PC-3 (cell line): Measurements from ENCODE around the gene PDZD2. TPM values are rescaled to one million over a fixed set of nuclear protein-coding genes. Genes with fewer than 3 reads are reported as not detected.

Experiments
- ATAC-seq: fragments of 200-7000 bp; cut with Tn5 transposase; 2 replicates; pipeline ENCODE4 v1.9.1; 2020; ENCODE audit warnings: mild to moderate bottlenecking, moderate library complexity
- BruUV-seq: library from RNA; stranded (reverse); fragments of 400-500 nt; replicated peaks from 2 replicates; lab custom pipeline; 2021; lab: Mats Ljungman, UMichigan
- CTCF ChIA-PET: fragments of 300-600 bp; sonication (Branson Sonifier 250); formaldehyde crosslinking; loops from one replicate; lab custom pipeline; 2022; ENCODE audit warnings: antibody characterized with exemption; lab: Charles Lee
- POLR2A ChIA-PET: fragments of 300-600 bp; sonication (Branson Sonifier 250); formaldehyde crosslinking; loops from one replicate; lab custom pipeline; 2022; ENCODE audit warnings: antibody characterized with exemption; ENCODE audit not compliant: unreplicated experiment; lab: Charles Lee
- DNase-seq: peaks from one replicate; pipeline ENCODE4 v3.0.0-alpha.2; 2015
- H2AFZ ChIP-seq: fragments of 300-600 bp; sonication (generic); 2 replicates; pipeline ENCODE4 v1.6.0; 2016; ENCODE audit warnings: antibody characterized with exemption, low read length
- H3F3A ChIP-seq: fragments of 300-600 bp; sonication (generic); one replicate; pipeline ENCODE4 v1.6.0; 2017; ENCODE audit warnings: antibody characterized with exemption, low read length, control low read depth, mild to moderate bottlenecking; ENCODE audit not compliant: unreplicated experiment
- H3K27ac ChIP-seq: fragments of 300-600 bp; sonication (generic); 2 replicates; pipeline ENCODE4 v1.5.1; 2016; ENCODE audit warnings: mild to moderate bottlenecking, low read length
- H3K27me3 ChIP-seq: fragments of 300-600 bp; sonication (generic); 2 replicates; pipeline ENCODE4 v1.6.1; 2016; ENCODE audit warnings: low read length, mixed read lengths
- H3K36me3 ChIP-seq: fragments of 300-600 bp; sonication (generic); 2 replicates; pipeline ENCODE4 v1.6.1; 2016; ENCODE audit warnings: low read depth, mixed run types, low read length, mixed read lengths
- H3K4me1 ChIP-seq: fragments of 300-600 bp; sonication (generic); 2 replicates; pipeline ENCODE4 v1.5.1; 2016; ENCODE audit warnings: low read length; ENCODE audit not compliant: insufficient read depth
- H3K4me2 ChIP-seq: fragments of 300-600 bp; sonication (generic); 2 replicates; pipeline ENCODE4 v1.6.0; 2016; ENCODE audit warnings: low read length
- H3K4me3 ChIP-seq: fragments of 300-600 bp; sonication (generic); 2 replicates; pipeline ENCODE4 v1.5.1; 2016; ENCODE audit warnings: mild to moderate bottlenecking, low read length, mixed read lengths
- H3K79me2 ChIP-seq: fragments of 300-600 bp; sonication (generic); 2 replicates; pipeline ENCODE4 v1.6.1; 2017; ENCODE audit warnings: low read length, mixed read lengths
- H3K9ac ChIP-seq: fragments of 300-600 bp; sonication (generic); 2 replicates; pipeline ENCODE4 v1.6.0; 2016; ENCODE audit warnings: mild to moderate bottlenecking, low read length
- H3K9me2 ChIP-seq: fragments of 300-600 bp; sonication (generic); replicated peaks from 2 replicates; pipeline ENCODE4 v1.6.1; 2016; ENCODE audit warnings: mixed run types, low read length, mixed read lengths
- H3K9me3 ChIP-seq: fragments of 300-600 bp; sonication (generic); 2 replicates; pipeline ENCODE4 v1.6.1; 2016; ENCODE audit warnings: low read length, mixed read lengths
- H4K20me1 ChIP-seq: fragments of 300-600 bp; sonication (generic); 2 replicates; pipeline ENCODE4 v1.6.1; 2016; ENCODE audit warnings: low read length, mixed read lengths
- CTCF ChIP-seq: fragments of 300-600 bp; sonication (generic); conservative IDR thresholded peaks from 2 replicates; pipeline ENCODE4 v1.5.1; 2017; ENCODE audit warnings: antibody characterized with exemption, low read depth, mild to moderate bottlenecking, low read length
- EZH2 ChIP-seq: fragments of 300-600 bp; sonication (generic); IDR thresholded peaks from one replicate; pipeline ENCODE4 v1.6.1; 2017; ENCODE audit warnings: antibody characterized with exemption, mild to moderate bottlenecking, low read length; ENCODE audit not compliant: unreplicated experiment
- EZH2phosphoT487 ChIP-seq: fragments of 300-600 bp; sonication (generic); IDR thresholded peaks from 2 replicates; pipeline ENCODE4 v1.6.1; 2018; ENCODE audit warnings: mild to moderate bottlenecking, antibody characterized with exemption, low read length, borderline replicate concordance
- intact Hi-C: fragments of 100-400 bp; cut with micrococcal nuclease; formaldehyde crosslinking; loops from 2 replicates; pipeline ENCODE4 v1.9.0; 2023
- total RNA-seq: library from RNA; depleted of rRNA; stranded (reverse); fragments of >200 nt; gene quantifications from 2 replicates; pipeline ENCODE4 v1.2.3, GENCODE V29; 2014

Gene PDZD2
- total RNA-seq, 1 experiment from 2014 or later, result 2.0 TPM

- Histone ChIP-seq H3K4me2 (no peak overlapping the region), H3K9ac (no peak overlapping the region), H4K20me1 (no peaks in the 10 kb centered on the region), H3K27me3 (peaks cover 62% of the 10 kb centered on the region), H3K9me3 (no peaks in the 10 kb centered on the region), H3K4me3 (no peak overlapping the region), H3K4me1 (no peaks in the 10 kb centered on the region), H3K36me3 (no peaks in the 10 kb centered on the region), H3F3A (no peaks in the 10 kb centered on the region), H2AFZ (no peak overlapping the region), H3K79me2 (no peaks in the 10 kb centered on the region), H3K27ac (no peak overlapping the region), H3K9me2 (no peaks in the 10 kb centered on the region)
- no peak for TF ChIP-seq CTCF
- TF ChIP-seq EZH2phosphoT487, result no peak
- TF ChIP-seq EZH2, result no peak
- ATAC-seq, result no peak
- BruUV-seq, result no TSS peak
- intact Hi-C loops, result no loop called here
- no peak for DNase-seq
- ChIA-PET CTCF (no interaction called here), POLR2A (no interaction called here)
Observed at GRCh38 chr5:31741496-31741895, 102.6 kb downstream of the PDZD2 start.

GRCh38 chr5:31743678-31744077 lies 104.7 kb downstream of the PDZD2 start:
- Histone ChIP-seq H4K20me1 (no peaks in the 10 kb centered on the region), H3K4me3 (no peak overlapping the region), H3K9me3 (no peaks in the 10 kb centered on the region), H3K36me3 (no peaks in the 10 kb centered on the region), H2AFZ (no peak overlapping the region), H3K4me1 (no peaks in the 10 kb centered on the region), H3K4me2 (no peak overlapping the region), H3K27me3 (peaks cover 64% of the 10 kb centered on the region), H3F3A (no peaks in the 10 kb centered on the region), H3K27ac (no peak overlapping the region), H3K9me2 (no peaks in the 10 kb centered on the region), H3K79me2 (no peaks in the 10 kb centered on the region), H3K9ac (no peak overlapping the region)
- DNase-seq, result no peak
- ChIA-PET CTCF (no interaction called here), POLR2A (interaction anchor here (0.6 kb wide), 2 partner anchors 13 to 65 kb away, joined by 3 read pairs; no protein-coding TSS in a partner anchor)
- TF ChIP-seq EZH2 (no peak), CTCF (no peak), EZH2phosphoT487 (no peak)
- intact Hi-C loops, result no loop called here
- no peak for ATAC-seq
- BruUV-seq, result no TSS peak

GRCh38 chr5:31748458-31749172 lies 109.7 kb downstream of the PDZD2 start:
- no peaks in the 10 kb centered on the region for H3K9me2 ChIP-seq
- H3F3A ChIP-seq, result no peaks in the 10 kb centered on the region
- no peak overlapping the region for H3K4me3 ChIP-seq
- BruUV-seq, result no TSS peak
- intact Hi-C loops, result no loop called here
- no peak overlapping the region for H3K4me2 ChIP-seq
- TF ChIP-seq EZH2, result no peak
- no peak for TF ChIP-seq CTCF
- TF ChIP-seq EZH2phosphoT487, result no peak
- no peaks in the 10 kb centered on the region for H3K9me3 ChIP-seq
- DNase-seq (no peak), ATAC-seq (no peak)
- ChIA-PET POLR2A (no interaction called here), CTCF (no interaction called here)
- H4K20me1 ChIP-seq, result no peaks in the 10 kb centered on the region
- no peak overlapping the region for H3K9ac ChIP-seq
- H3K27me3 ChIP-seq, result peaks cover 70% of the 10 kb centered on the region
- no peak overlapping the region for H3K27ac ChIP-seq
- no peaks in the 10 kb centered on the region for H3K79me2 ChIP-seq
- H2AFZ ChIP-seq, result no peak overlapping the region
- H3K36me3 ChIP-seq, result no peaks in the 10 kb centered on the region
- no peaks in the 10 kb centered on the region for H3K4me1 ChIP-seq
